Lower leg skin (tissue), 4 donors: Measurements from ENCODE around the gene FAM149A. TPM values are rescaled to one million over a fixed set of nuclear protein-coding genes. Genes with fewer than 3 reads are reported as not detected.

Source experiments
- DNase-seq, 2 donors: peaks; one replicate each; pipeline ENCODE4 v3.0.0-alpha.2; 2019; ENCODE audit warnings: low spot score in 2 of 2
- H3K4me3 ChIP-seq: fragments of 200-600 bp; sonication (generic); 2 replicates; pipeline ENCODE4 v1.5.1; 2017; ENCODE audit warnings: mild to moderate bottlenecking, low read depth; ENCODE audit not compliant: poor library complexity, severe bottlenecking
- CTCF ChIP-seq, 3 donors: fragments of 450-650 bp; IDR thresholded peaks; one replicate each; pipeline ENCODE4 v1.5.1; 2016; ENCODE audit warnings: antibody characterized with exemption in 3 of 3, mild to moderate bottlenecking in 3 of 3, moderate library complexity in 2 of 3
- POLR2A ChIP-seq, 2 donors: fragments of 450-650 bp; IDR thresholded peaks; one replicate each; pipeline ENCODE4 v1.6.1; 2016 to 2017; ENCODE audit warnings: antibody characterized with exemption in 2 of 2, mild to moderate bottlenecking in 1 of 2, moderate library complexity in 1 of 2
- WGBS, 2 donors: methylation state at CpG; one replicate each; pipeline ENCODE4 v1.1.5; 2018; 5-methylcytosine and 5-hydroxymethylcytosine counted together
- intact Hi-C: fragments of 100-400 bp; cut with DNase I; formaldehyde crosslinking; loops from one replicate; pipeline ENCODE4 v1.15.0; 2023; ENCODE audit warnings: low total_unique reads
- total RNA-seq, 4 donors: library from RNA; depleted of rRNA; stranded (reverse); fragments of >200 nt; gene quantifications; one replicate each; pipeline ENCODE4 v1.1.0, GENCODE V29; 2016

Gene FAM149A
- total RNA-seq, 4 donors from 2014 or later = 0.59 to 4.7 (median 2.7) TPM

GRCh38 chr4:186137196-186137794 is 32.8 kb downstream of the FAM149A start:
- H3K4me3 ChIP-seq = no peak overlapping the region
- no peak for TF ChIP-seq CTCF (IDR thresholded peaks at IDR 0.05)
- TF ChIP-seq POLR2A (IDR thresholded peaks at IDR 0.05) = no peak
- DNase-seq = no peak
- 66 to 70% methylated on average over 6 of the region's 6 CpGs for WGBS, 2 donors
- intact Hi-C loops = no loop called here

GRCh38 chr4:186144198-186144945 is 39.9 kb downstream of the FAM149A start:
- DNase-seq = peak in 1 of 2 donors; percentile 92
- peak overlapping the region; percentile 32 for H3K4me3 ChIP-seq
- intact Hi-C loops = no loop called here
- no peak for TF ChIP-seq CTCF (IDR thresholded peaks at IDR 0.05)
- no peak for TF ChIP-seq POLR2A (IDR thresholded peaks at IDR 0.05)
- WGBS, 2 donors = 1 to 2% methylated on average over 26 to 39 of the region's 72 CpGs

- intact Hi-C loops = no loop called here
- DNase-seq = peak; percentile 27 to 89
- WGBS, 2 donors = 1% methylated on average over 17 to 28 of the region's 54 CpGs
- TF ChIP-seq CTCF (IDR thresholded peaks at IDR 0.05) = no peak
- TF ChIP-seq POLR2A (IDR thresholded peaks at IDR 0.05) = no peak
- H3K4me3 ChIP-seq = peak overlapping the region; percentile 34
Observed at GRCh38 chr4:186144946-186145569, 40.6 kb downstream of the FAM149A start.

- intact Hi-C loops = no loop called here
- WGBS, 2 donors = 63 to 75% methylated on average over 9 of the region's 9 CpGs
- DNase-seq = no peak
- TF ChIP-seq POLR2A (IDR thresholded peaks at IDR 0.05) (no peak), CTCF (IDR thresholded peaks at IDR 0.05) (no peak)
- no peak overlapping the region for H3K4me3 ChIP-seq
Observed at GRCh38 chr4:186146458-186146857, 42.0 kb downstream of the FAM149A start.

- H3K4me3 ChIP-seq = no peak overlapping the region
- 89 to 94% methylated on average over 1 of the region's 1 CpG for WGBS, 2 donors
- DNase-seq = no peak
Observed at GRCh38 chr4:186148336-186148975, 44.0 kb downstream of the FAM149A start.

More at GRCh38 chr4:186148336-186148975, 44.0 kb downstream of the FAM149A start:
- intact Hi-C loops = no loop called here
- TF ChIP-seq CTCF (IDR thresholded peaks at IDR 0.05) (no peak), POLR2A (IDR thresholded peaks at IDR 0.05) (no peak)
